ENCODE results near the gene BAIAP3. TPM values are rescaled to one million over a fixed set of nuclear protein-coding genes. Genes with fewer than 3 reads are reported as not detected.

Gene BAIAP3
- total and polyA plus RNA-seq, 12 donors, result 0.79 to 129 (median 16.3) TPM

DNA sequence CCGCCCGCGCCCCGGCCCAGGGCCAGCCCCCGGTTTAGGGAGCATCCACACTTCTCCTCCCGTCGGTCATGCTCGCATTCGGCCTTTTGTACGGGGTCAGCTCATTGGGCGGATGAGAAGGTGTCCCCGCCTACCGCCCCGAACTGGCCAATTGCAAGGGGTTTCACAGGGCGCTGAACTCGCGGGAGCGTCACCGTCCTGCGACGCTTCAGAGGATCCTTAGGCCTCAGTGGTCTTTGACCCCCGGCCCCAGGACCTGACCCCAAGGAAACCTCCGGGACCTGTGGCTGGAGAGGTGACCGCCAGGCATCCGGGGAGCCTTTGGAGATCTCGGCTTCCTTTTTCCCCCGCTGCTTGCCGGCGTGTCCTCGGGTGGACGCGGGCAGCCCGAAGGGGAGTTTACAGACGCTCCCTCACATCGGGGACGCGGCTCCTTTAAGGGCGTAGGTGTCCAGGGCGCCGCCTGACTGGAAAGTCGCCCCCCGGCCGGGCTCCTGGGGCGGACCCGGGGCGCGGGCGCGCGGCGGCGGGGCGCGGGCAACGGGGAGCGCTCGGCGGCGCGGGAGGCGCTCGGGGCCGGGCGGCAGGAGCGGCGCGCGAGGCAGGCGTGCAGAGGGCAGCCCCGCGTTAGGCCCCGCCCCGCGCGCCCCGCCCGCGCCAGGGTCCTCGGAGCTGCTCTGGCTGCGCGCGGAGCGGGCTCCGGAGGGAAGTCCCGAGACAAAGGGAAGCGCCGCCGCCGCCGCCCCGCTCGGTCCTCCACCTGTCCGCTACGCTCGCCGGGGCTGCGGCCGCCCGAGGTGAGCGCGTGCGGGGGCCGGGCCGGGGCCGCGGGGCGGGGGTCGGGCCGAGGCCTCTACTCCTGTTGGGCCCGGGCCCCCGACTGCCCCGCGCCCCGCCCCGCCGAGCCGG is 24.2 kb upstream of the BAIAP3 start, which contains the start of gene UBE2I:
UBE2I (plus strand) TSS at position 660 of the 909 bp plus-strand sequence. CDS start 4,395 bp downstream, outside the sequence.
- intact Hi-C loops (cut with DNase I), result no loop called here
- 1% methylated on average over 57 to 116 of the region's 117 CpGs; no CpG with 5 or more reads in 1 of the 4 donors for WGBS, 4 donors
- Histone ChIP-seq H3K27ac (peak within 1 kb of the TSS; percentile 93 to 100 (median 99)), H3K4me3 (peak within 1 kb of the TSS in 3 of 4 donors; percentile 56 to 92 (median 67)), H3K9me3 (replicated peaks in 1 of 3) (no peaks in the 10 kb centered on the region), H3K27me3 (no peaks in the 10 kb centered on the region), H3K4me1 (replicated peaks in 1 of 2) (peaks cover 28 to 32% of the 10 kb centered on the region in 2 donors), H3K36me3 (replicated peaks in 1 of 2) (peaks cover 0 to 14% of the 10 kb centered on the region in 2 donors)
- TF ChIP-seq POLR2A (IDR thresholded peaks at IDR 0.05), result peak; percentile 68 to 80
- TF ChIP-seq, protein P1, sequence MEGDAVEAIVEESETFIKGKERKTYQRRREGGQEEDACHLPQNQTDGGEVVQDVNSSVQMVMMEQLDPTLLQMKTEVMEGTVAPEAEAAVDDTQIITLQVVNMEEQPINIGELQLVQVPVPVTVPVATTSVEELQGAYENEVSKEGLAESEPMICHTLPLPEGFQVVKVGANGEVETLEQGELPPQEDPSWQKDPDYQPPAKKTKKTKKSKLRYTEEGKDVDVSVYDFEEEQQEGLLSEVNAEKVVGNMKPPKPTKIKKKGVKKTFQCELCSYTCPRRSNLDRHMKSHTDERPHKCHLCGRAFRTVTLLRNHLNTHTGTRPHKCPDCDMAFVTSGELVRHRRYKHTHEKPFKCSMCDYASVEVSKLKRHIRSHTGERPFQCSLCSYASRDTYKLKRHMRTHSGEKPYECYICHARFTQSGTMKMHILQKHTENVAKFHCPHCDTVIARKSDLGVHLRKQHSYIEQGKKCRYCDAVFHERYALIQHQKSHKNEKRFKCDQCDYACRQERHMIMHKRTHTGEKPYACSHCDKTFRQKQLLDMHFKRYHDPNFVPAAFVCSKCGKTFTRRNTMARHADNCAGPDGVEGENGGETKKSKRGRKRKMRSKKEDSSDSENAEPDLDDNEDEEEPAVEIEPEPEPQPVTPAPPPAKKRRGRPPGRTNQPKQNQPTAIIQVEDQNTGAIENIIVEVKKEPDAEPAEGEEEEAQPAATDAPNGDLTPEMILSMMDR (IDR thresholded peaks at IDR 0.05), result no peak
- peak; percentile 97 to 99 (median 98) for DNase-seq

DNA sequence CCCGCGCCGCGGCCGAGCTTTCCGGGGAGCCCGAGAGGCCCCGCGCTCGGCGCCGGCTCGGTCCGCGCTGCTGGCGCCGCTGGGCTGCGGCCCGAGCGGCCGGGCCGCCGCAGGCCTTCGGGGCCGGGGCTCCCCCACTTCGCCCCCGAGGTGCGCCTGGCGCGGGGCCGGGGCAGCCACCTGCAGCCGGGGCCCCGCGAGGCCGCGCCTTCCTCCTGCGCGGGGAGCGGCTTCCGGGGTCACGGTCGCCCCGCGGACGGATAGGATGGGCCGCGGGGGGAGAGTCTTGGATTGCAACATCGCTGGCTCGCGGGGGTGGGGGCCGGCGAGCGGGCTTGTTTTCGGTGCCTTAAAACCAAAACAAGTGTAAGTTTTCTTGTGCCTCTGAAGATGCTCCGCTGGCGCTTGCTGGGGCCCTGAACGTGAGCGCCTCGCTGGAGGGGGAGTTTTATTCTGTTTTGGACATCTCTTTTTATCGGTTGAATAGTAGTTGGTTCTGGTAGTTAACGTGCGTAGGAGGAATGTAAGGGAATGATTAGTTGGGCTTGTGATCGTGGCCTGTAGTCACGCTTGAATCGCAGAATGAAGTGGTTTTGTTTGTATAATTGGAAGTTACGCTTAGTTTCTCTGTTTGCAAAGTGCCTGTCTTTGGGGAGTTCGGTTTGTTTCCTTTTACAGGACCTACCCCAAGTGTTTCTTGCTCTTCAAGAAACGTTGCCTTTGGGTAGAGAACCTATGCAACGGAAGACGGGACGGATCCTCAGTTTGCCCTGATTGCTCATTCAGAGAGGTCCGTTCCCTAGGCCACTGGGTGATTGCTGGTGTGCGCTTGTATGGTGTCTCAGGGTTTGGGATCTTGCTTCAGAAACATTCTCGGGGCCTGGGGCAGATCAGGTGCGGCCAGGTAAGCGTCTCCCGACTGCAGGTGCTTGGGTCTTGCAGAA is 23.3 kb upstream of the BAIAP3 start:
- peak; percentile 68 to 80 (median 75) for DNase-seq
- Histone ChIP-seq H3K36me3 (replicated peaks in 1 of 2) (peaks cover 0 to 23% of the 10 kb centered on the region in 2 donors), H3K27me3 (no peaks in the 10 kb centered on the region), H3K27ac (peak overlapping the region; percentile 64 to 100 (median 93)), H3K4me3 (peak overlapping the region in 3 of 4 donors; percentile 43 to 92 (median 67)), H3K9me3 (replicated peaks in 1 of 3) (no peaks in the 10 kb centered on the region), H3K4me1 (replicated peaks in 1 of 2) (peaks cover 28 to 32% of the 10 kb centered on the region in 2 donors)
- 0 to 1% (median 0%) methylated on average over 24 to 65 of the region's 77 CpGs for WGBS, 4 donors
- peak in 1 of 2 donors; percentile 30 for TF ChIP-seq POLR2A (IDR thresholded peaks at IDR 0.05)
- TF ChIP-seq, protein P1 (IDR thresholded peaks at IDR 0.05), result no peak
- intact Hi-C loops (cut with DNase I), result loop anchor here (5.0 to 10.0 kb wide), 3 partner anchors 42 to 105 kb away; partner anchors contain the start of genes GNPTG (in 1 of the 2), TSR3 (in 1 of the 2) and UNKL (in 1 of the 2)

DNA sequence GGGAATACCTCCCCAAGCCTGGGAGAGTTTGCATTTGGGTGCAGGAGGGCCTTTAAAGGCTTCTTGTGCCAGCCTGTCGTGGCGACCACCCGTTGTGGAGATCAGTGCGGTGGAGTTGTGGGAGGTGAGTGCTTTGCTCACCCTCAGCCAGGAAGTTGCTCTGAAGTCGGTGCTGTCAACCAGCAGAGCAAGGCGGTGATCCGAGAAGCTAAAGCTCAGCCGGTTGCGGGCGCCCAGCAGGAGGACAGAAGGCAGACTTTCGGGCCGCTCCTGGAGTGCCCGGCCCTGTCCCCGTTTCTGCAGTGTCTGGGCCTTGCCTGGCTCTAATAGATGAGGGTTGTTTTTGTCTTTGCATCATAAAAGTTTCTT is 22.6 kb upstream of the BAIAP3 start:
- H3K4me1 ChIP-seq (replicated peaks in 1 of 2), result peaks cover 28 to 32% of the 10 kb centered on the region in 2 donors
- TF ChIP-seq, protein P1 (IDR thresholded peaks at IDR 0.05), result no peak
- intact Hi-C loops (cut with DNase I), result loop anchor here (5.0 to 10.0 kb wide), 3 partner anchors 41 to 104 kb away; partner anchors contain the start of genes GNPTG (in 1 of the 2), TSR3 (in 1 of the 2) and UNKL (in 1 of the 2)
- no peaks in the 10 kb centered on the region for H3K27me3 ChIP-seq
- WGBS, 4 donors, result 0 to 2% (median 0%) methylated on average over 8 to 14 of the region's 14 CpGs
- peak overlapping the region; percentile 43 to 100 (median 93) for H3K27ac ChIP-seq
- H3K9me3 ChIP-seq (replicated peaks in 1 of 3), result no peaks in the 10 kb centered on the region
- peaks cover 0 to 30% of the 10 kb centered on the region in 2 donors for H3K36me3 ChIP-seq (replicated peaks in 1 of 2)
- peak overlapping the region in 3 of 4 donors; percentile 43 to 92 (median 67) for H3K4me3 ChIP-seq
- DNase-seq, result peak in 2 of 7 donors; percentile 35 to 57
